AG10803 (cell line): ENCODE data around the gene PITX3.

ENCODE experiments used
- DNase-seq: peaks from one replicate; pipeline ENCODE4 v3.0.0; 2010; ENCODE audit warnings: low read depth
- H3K4me3 ChIP-seq: 2 replicates; pipeline ENCODE4 v1.5.1; 2011; ENCODE audit warnings: mild to moderate bottlenecking, low read length, control low read depth
- TF ChIP-seq, protein P1 (sequence below): conservative IDR thresholded peaks from 2 replicates; pipeline ENCODE4 v1.5.1; 2011; ENCODE audit warnings: mild to moderate bottlenecking, low read length, control low read depth, inconsistent platforms

The PITX3 gene

DNA sequence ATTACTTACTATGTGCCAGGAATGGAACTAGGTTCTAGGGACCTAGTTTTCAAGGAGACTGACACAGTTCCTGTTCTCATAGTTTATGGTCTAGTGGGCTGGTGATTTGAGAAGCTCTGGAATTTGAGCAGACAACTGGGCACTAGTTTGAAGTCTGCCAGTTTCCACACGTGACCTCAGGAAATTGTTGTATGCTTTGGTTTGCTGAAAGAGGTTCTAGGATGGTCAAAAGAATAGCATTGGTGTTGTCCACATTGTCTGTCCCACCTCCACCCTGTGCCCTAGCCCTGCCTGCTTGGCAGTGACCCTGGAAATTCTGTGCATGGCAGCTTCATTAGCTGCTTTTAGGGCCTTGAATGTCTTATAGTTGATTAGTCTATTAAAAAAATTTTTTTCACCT lies 32.8 kb upstream of the PITX3 start:
- DNase-seq, result no peak
- TF ChIP-seq, protein P1, sequence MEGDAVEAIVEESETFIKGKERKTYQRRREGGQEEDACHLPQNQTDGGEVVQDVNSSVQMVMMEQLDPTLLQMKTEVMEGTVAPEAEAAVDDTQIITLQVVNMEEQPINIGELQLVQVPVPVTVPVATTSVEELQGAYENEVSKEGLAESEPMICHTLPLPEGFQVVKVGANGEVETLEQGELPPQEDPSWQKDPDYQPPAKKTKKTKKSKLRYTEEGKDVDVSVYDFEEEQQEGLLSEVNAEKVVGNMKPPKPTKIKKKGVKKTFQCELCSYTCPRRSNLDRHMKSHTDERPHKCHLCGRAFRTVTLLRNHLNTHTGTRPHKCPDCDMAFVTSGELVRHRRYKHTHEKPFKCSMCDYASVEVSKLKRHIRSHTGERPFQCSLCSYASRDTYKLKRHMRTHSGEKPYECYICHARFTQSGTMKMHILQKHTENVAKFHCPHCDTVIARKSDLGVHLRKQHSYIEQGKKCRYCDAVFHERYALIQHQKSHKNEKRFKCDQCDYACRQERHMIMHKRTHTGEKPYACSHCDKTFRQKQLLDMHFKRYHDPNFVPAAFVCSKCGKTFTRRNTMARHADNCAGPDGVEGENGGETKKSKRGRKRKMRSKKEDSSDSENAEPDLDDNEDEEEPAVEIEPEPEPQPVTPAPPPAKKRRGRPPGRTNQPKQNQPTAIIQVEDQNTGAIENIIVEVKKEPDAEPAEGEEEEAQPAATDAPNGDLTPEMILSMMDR, result no peak

DNA sequence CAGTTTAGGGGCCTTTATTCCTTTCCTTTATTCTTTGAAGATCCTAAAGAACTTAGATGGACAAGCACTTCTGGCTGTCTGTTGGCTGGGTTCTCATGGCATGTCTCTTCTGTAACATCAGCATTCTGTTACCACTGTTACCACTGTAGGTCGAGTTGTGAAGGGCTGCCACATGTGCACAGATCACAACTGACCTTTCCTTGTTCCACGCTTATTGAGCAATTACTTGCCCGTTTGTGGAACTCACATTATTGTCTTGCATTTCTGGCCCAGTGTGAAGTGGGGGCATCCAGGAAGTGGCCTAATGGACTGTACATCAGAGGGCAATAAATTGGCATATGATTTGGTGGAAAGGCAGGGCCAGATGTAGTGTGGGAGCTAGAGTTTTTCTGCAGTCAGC lies 27.7 kb upstream of the PITX3 start:
- no peak overlapping the region for H3K4me3 ChIP-seq
- DNase-seq, result peak; percentile 74
- TF ChIP-seq, protein P1, result no peak

More for the DNA sequence above, 32.8 kb upstream of the PITX3 start:
- no peak overlapping the region for H3K4me3 ChIP-seq

DNA sequence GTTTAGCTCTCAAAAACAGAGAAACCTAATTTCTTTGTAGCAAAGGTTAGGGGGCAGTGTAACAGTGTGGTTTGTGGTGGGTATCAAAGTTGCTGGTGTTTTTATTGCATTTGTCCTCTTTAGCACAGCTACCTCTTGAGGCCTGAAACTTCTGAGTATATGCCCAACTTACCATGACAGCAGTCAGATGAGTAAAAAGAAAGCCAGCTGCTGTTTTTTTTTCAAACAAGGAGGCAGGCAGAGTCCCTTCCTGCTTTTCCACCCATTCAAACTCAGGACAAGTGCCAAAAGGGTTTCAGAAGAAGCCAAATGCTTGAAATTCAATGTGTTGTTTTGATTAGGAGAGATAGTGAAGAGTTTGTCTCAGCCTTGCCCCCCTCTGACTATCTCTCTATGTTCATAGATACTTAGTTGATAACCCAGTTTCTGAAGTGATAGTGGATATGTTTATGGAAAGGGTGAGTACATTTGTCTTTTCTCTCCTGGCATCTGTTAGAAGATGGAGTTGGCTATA lies 27.1 kb upstream of the PITX3 start:
- DNase-seq, result peak; percentile 62
- TF ChIP-seq, protein P1, result peak; percentile 14; the same call in 1 of the 2 replicates
- H3K4me3 ChIP-seq, result no peak overlapping the region

DNA sequence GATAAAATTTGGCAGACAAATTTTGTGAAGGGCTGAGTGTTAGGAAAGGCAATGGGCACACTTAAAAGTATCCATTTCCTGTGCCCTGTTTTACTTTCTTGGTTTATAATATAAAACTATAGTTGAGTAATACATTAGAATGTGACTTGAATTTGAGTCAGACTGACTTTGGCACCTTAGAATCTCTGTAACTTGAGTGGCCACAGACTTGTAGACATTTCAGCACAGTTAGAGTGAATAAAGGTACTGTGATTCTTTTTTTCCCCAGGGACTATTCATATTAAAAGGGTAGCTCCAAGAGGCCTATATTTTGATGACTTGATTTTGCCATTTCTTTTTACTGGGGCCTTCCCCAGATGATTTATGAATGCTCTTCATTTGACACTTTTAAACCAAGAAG lies 26.4 kb upstream of the PITX3 start:
- TF ChIP-seq, protein P1, result no peak
- peak; percentile 82 for DNase-seq
- no peak overlapping the region for H3K4me3 ChIP-seq

DNA sequence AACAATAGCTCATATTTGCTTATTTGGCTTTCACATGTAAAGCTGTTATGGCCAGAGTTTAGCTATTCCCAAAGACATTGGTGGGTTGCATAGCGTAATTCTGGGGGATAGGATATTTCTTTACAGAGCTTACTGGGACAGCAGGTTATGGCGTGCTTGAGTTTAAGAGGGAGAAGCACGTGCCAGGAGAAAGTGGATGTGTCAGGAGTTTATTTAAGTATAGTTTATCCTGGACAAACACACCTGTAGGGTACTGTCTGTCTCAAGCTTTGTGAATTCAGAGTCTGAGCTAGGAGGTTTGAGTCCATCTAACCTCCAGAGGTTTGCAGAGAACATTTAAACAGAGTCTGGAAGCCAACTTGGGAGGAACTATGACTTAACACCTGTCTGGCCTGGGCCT lies 25.4 kb upstream of the PITX3 start:
- H3K4me3 ChIP-seq, result no peak overlapping the region
- no peak for DNase-seq
- TF ChIP-seq, protein P1, result no peak

DNA sequence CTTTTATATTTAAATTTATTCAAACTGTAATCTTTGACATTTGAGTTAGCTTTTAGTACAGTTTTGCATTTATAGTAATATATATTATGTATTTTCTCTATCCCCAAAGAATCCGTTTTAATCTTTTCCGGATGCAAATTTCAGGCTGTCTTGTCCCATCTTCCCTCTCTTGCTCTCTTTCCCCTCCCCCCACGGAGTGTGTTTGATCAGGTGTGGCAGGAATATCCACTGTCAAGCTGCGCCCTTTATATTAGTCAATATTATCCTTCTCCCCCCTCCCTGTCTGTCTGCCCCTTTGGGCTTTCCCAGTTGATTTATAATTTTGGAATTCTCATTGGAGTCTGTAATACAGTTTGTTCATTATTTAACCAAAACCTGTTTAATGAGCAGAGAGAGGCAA lies 23.1 kb upstream of the PITX3 start:
- no peak for DNase-seq
- H3K4me3 ChIP-seq, result no peak overlapping the region
- TF ChIP-seq, protein P1, result no peak

DNA sequence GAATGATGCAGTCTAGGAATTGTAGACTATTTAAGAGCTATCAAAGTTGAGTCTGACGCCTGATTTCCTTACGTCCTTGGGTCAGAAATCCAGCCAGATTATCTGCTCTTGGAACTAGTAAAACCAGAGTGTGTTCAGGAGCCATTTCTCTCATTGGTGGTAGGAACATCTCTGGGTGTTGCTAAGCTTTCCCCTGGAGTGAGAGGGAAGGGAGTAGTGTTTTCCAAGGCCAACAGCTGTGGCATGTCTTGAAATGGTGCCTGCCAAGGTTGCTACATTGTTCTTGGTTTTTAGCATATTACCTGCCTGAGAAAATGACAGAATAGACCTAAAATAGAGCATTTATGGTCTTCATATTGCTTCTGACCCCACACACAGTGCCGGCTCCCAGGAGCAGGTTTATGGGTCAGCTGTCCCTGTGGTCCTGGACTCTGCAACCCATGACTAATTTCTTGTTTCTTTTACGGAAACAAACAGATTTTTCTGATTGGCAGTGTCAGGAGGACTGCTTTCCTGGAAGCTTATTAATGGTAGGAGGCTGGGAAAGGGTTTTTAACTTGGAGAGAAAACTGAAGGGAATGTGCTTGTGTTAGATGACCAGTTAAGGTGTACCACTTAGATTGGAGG lies 21.5 kb upstream of the PITX3 start:
- TF ChIP-seq, protein P1, result no peak
- H3K4me3 ChIP-seq, result no peak overlapping the region
- DNase-seq, result no peak
